ENCODE results near the gene MIA2. TPM values are rescaled to one million over a fixed set of nuclear protein-coding genes. Genes with fewer than 3 reads are reported as not detected.

The MIA2 gene
- total and polyA plus RNA-seq, 3 experiments from 2014 or later: 19.5 to 27.8 (median 21.0) TPM

DNA sequence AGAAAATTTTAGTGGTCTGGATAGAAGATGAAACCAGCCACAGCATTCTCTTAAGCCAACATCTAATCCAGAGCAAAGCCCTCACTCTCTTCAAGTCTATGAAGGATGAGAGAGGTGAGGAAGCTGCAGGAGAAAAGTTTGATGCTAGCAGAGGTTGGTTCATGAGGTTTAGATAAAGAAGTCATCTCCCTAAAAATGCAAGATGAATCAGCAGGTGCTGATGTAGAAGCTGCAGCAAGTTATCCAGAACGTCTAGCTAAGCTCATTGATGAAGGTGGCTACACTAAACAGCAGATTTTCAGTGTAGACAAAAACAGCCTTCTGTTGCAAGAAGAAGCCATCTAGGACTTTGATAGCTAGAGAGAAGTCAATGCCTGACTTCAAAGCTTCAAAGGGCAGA is 150.0 kb downstream of the MIA2 start:
- H3K36me3 ChIP-seq (ENCODE audit: insufficient read depth, low read length): no peaks in the 10 kb centered on the region
- ChIA-PET CTCF (no interaction called here), POLR2A (interaction anchor here (0.8 kb wide), 1 partner anchor 48 kb away, joined by 4 read pairs; the partner anchor contains the start of gene FBXO33)
- H3K4me3 Mint-ChIP-seq: no peak overlapping the region
- H3K36me3 Mint-ChIP-seq: peaks cover 7 to 11% (median 10%) of the 10 kb centered on the region in 3 donors
- H3K27me3 ChIP-seq (ENCODE audit: insufficient read depth, low read length, poor library complexity, severe bottlenecking): no peaks in the 10 kb centered on the region
- peak overlapping the region in 4 of 8 donors; percentile 17 to 81 (median 39) for H3K27ac Mint-ChIP-seq
- peaks cover 19 to 37% (median 37%) of the 10 kb centered on the region in 3 donors for H3K4me1 Mint-ChIP-seq
- no peak overlapping the region for H3K4me3 ChIP-seq (ENCODE audit: low read length)
- no peaks in the 10 kb centered on the region for H3K9me3 Mint-ChIP-seq
- no peaks in the 10 kb centered on the region for H3K9me3 ChIP-seq (ENCODE audit: low read length)
- no peak overlapping the region for H3K27ac ChIP-seq (ENCODE audit: low read depth, low read length)
- DNase-seq: no peak
- peaks cover 19% of the 10 kb centered on the region for H3K4me1 ChIP-seq (ENCODE audit: insufficient read depth, low read length)
- no peaks in the 10 kb centered on the region for H3K27me3 Mint-ChIP-seq

DNA sequence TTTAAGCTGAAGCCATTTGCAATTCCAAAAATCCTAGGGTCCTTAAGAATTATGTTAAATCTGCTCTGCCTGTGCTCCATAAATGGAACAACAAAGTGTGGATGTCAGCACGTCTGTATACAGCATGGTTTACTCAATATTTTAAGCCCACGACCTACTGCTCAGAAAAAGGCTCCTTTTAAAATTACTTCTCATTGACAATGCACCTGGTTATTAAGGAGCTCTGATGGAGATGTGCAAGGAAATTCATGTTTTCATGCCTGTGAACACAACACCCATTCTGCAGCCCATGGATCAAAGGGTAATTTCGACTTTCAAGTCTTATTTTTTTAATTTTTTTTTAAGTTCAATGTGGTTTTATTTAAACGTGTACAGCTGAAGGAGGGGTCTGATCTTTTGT is 150.5 kb downstream of the MIA2 start:
- Mint-ChIP-seq H3K27ac (no peak overlapping the region), H3K27me3 (no peaks in the 10 kb centered on the region), H3K4me3 (no peak overlapping the region), H3K9me3 (no peaks in the 10 kb centered on the region), H3K36me3 (peaks cover 10 to 12% (median 11%) of the 10 kb centered on the region in 3 donors), H3K4me1 (peaks cover 19 to 37% (median 37%) of the 10 kb centered on the region in 3 donors)
- Histone ChIP-seq H3K27me3 (ENCODE audit: insufficient read depth, low read length, poor library complexity, severe bottlenecking) (no peaks in the 10 kb centered on the region), H3K36me3 (ENCODE audit: insufficient read depth, low read length) (no peaks in the 10 kb centered on the region), H3K4me1 (ENCODE audit: insufficient read depth, low read length) (peaks cover 19% of the 10 kb centered on the region), H3K9me3 (ENCODE audit: low read length) (no peaks in the 10 kb centered on the region), H3K27ac (ENCODE audit: low read depth, low read length) (no peak overlapping the region), H3K4me3 (ENCODE audit: low read length) (no peak overlapping the region)
- no peak for DNase-seq
- POLR2A ChIA-PET: no interaction called here
- CTCF ChIA-PET: no interaction called here

DNA sequence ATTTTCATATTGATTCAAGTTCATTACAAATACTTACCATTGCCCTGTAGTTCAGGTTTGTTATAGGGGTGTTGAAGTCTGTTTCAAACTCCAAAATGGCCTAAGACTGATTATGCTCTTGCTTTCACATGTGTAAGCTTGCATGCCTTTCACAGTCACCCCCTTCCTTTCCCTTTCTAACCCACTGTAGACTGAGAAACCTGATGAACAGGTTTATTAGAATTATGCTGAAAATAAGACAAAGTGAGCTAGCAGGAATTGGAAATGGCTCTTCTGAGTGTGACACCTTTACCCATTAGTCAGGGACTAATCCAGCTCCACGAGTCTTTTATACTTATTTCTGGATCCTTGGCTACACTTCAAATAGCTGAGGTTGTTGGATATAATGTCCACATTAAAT is 159.6 kb downstream of the MIA2 start:
- CTCF ChIA-PET: no interaction called here
- H3K36me3 ChIP-seq (ENCODE audit: insufficient read depth, low read length): peaks cover 6% of the 10 kb centered on the region
- Mint-ChIP-seq H3K27me3 (no peaks in the 10 kb centered on the region), H3K4me3 (no peak overlapping the region), H3K4me1 (peaks cover 0 to 4% (median 2%) of the 10 kb centered on the region in 3 donors), H3K9me3 (no peaks in the 10 kb centered on the region), H3K36me3 (peaks cover 0 to 24% (median 14%) of the 10 kb centered on the region in 3 donors), H3K27ac (peak overlapping the region in 1 of 8 donors; percentile 10)
- H3K9me3 ChIP-seq (ENCODE audit: low read length): no peaks in the 10 kb centered on the region
- H3K4me3 ChIP-seq (ENCODE audit: low read length): no peak overlapping the region
- no peak overlapping the region for H3K27ac ChIP-seq (ENCODE audit: low read depth, low read length)
- no peaks in the 10 kb centered on the region for H3K4me1 ChIP-seq (ENCODE audit: insufficient read depth, low read length)
- no peak for DNase-seq
- POLR2A ChIA-PET: no interaction called here
- H3K27me3 ChIP-seq (ENCODE audit: insufficient read depth, low read length, poor library complexity, severe bottlenecking): no peaks in the 10 kb centered on the region

DNA sequence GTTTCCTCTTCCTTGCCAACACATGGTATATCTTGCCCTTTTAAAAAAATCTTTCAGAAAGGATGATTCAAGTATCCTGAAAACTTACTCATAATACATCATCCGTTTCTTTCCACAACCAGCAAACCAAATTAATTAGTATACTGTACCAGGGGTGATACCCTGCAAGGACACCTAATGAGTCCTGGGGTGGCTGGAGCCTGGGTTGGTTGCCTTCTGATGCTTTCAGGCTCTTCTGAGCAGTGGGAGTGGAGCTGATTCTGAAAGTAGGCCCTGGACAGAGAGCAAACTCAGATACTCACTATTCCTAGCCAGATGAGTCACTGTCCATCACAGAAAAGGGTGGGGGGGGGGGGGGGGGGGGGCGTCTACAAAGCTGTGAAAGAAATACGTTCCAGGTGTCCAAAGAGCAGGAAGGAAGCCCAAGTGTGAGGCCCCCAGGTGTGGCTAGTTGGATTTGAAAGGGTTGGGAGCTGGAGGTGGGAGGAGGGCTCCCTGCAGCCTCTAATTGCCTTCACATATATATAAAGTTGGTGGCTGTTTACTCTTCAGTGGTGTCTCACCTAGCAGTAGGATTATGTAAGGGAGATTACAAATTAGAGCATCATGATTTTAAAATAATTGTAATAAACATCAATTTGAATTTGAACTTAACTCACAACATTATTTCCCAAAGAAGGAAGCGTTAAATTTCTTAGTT is 162.0 kb downstream of the MIA2 start:
- no peak overlapping the region for H3K27ac ChIP-seq (ENCODE audit: low read depth, low read length)
- H3K27me3 Mint-ChIP-seq: no peaks in the 10 kb centered on the region
- CTCF ChIA-PET: no interaction called here
- H3K4me3 Mint-ChIP-seq: no peak overlapping the region
- peak overlapping the region in 3 of 8 donors; percentile 20 to 79 (median 57) for H3K27ac Mint-ChIP-seq
- H3K4me3 ChIP-seq (ENCODE audit: low read length): no peak overlapping the region
- H3K4me1 ChIP-seq (ENCODE audit: insufficient read depth, low read length): no peaks in the 10 kb centered on the region
- no peaks in the 10 kb centered on the region for H3K27me3 ChIP-seq (ENCODE audit: insufficient read depth, low read length, poor library complexity, severe bottlenecking)
- no peak for DNase-seq
- H3K9me3 ChIP-seq (ENCODE audit: low read length): no peaks in the 10 kb centered on the region
- H3K4me1 Mint-ChIP-seq: peaks cover under 1 to 4% (median 2%) of the 10 kb centered on the region in 3 donors
- H3K9me3 Mint-ChIP-seq: no peaks in the 10 kb centered on the region
- POLR2A ChIA-PET: no interaction called here
- H3K36me3 Mint-ChIP-seq: peaks cover 3 to 44% (median 12%) of the 10 kb centered on the region in 3 donors
- peaks cover 11% of the 10 kb centered on the region for H3K36me3 ChIP-seq (ENCODE audit: insufficient read depth, low read length)

DNA sequence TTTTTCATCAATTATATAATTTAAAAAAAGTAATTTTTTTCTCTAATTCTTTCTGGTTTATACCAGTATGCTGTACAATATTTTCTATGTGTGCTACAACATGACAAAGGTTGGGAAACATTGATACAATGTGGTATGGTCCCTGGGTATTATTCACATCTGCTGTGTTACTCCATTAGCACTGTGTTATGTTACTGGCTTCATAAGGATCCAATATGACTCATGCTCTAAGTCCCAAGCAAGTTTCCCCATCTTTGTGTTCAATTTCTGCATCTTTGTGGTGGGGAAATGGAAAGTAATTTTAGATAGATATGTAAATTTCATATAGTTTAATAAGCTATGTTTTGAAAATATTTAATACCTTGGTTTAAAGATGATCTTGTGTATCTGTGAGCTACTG is 162.7 kb downstream of the MIA2 start:
- Histone ChIP-seq H3K27ac (ENCODE audit: low read depth, low read length) (no peak overlapping the region), H3K4me1 (ENCODE audit: insufficient read depth, low read length) (no peaks in the 10 kb centered on the region), H3K4me3 (ENCODE audit: low read length) (no peak overlapping the region), H3K36me3 (ENCODE audit: insufficient read depth, low read length) (peaks cover 16% of the 10 kb centered on the region), H3K27me3 (ENCODE audit: insufficient read depth, low read length, poor library complexity, severe bottlenecking) (no peaks in the 10 kb centered on the region), H3K9me3 (ENCODE audit: low read length) (no peaks in the 10 kb centered on the region)
- peaks cover 2 to 6% (median 4%) of the 10 kb centered on the region in 3 donors for H3K4me1 Mint-ChIP-seq
- CTCF ChIA-PET: no interaction called here
- POLR2A ChIA-PET: no interaction called here
- no peak overlapping the region for H3K4me3 Mint-ChIP-seq
- peaks cover 3 to 52% (median 12%) of the 10 kb centered on the region in 3 donors for H3K36me3 Mint-ChIP-seq
- H3K27me3 Mint-ChIP-seq: no peaks in the 10 kb centered on the region
- DNase-seq: no peak
- H3K27ac Mint-ChIP-seq: peak overlapping the region in 1 of 8 donors; percentile 37
- H3K9me3 Mint-ChIP-seq: no peaks in the 10 kb centered on the region

GRCh38 chr14:39398382-39398781 is 164.7 kb downstream of the MIA2 start:
- DNase-seq: no peak
- H3K27me3 ChIP-seq (ENCODE audit: insufficient read depth, low read length, poor library complexity, severe bottlenecking): no peaks in the 10 kb centered on the region
- ChIA-PET CTCF (no interaction called here), POLR2A (interaction anchor here (0.7 kb wide), 1 partner anchor 108 kb away, joined by 7 read pairs; no protein-coding TSS in a partner anchor)
- peaks cover 3 to 57% (median 11%) of the 10 kb centered on the region in 3 donors for H3K36me3 Mint-ChIP-seq
- no peak overlapping the region for H3K4me3 Mint-ChIP-seq
- no peak overlapping the region for H3K27ac Mint-ChIP-seq
- peaks cover 16% of the 10 kb centered on the region for H3K36me3 ChIP-seq (ENCODE audit: insufficient read depth, low read length)
- H3K27me3 Mint-ChIP-seq: no peaks in the 10 kb centered on the region
- H3K9me3 ChIP-seq (ENCODE audit: low read length): no peaks in the 10 kb centered on the region
- no peak overlapping the region for H3K27ac ChIP-seq (ENCODE audit: low read depth, low read length)
- no peaks in the 10 kb centered on the region for H3K4me1 ChIP-seq (ENCODE audit: insufficient read depth, low read length)
- no peaks in the 10 kb centered on the region for H3K9me3 Mint-ChIP-seq
- H3K4me1 Mint-ChIP-seq: peaks cover 9 to 16% (median 10%) of the 10 kb centered on the region in 3 donors
- no peak overlapping the region for H3K4me3 ChIP-seq (ENCODE audit: low read length)

DNA sequence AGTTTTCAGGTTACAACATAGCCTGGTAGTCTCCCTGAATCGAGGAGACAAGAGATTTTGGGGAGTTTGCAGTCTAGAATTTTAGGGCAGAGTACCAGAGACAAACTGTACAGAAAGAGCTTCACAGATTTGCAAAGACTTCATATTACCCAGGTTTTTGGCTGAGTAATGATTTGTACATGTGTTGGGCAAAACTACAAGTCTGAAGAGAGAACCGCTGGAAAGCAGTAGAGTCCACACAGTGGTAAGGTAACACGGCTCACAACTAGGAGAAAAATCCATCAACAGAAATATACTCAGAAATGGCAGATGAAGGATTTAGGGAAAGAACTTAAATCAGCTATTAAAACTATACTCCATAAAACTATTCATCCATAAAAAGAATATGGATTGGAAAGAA is 172.8 kb downstream of the MIA2 start:
- H3K27me3 ChIP-seq (ENCODE audit: insufficient read depth, low read length, poor library complexity, severe bottlenecking): no peaks in the 10 kb centered on the region
- peaks cover 4 to 19% (median 6%) of the 10 kb centered on the region in 3 donors for H3K36me3 Mint-ChIP-seq
- no peaks in the 10 kb centered on the region for H3K4me1 ChIP-seq (ENCODE audit: insufficient read depth, low read length)
- no peaks in the 10 kb centered on the region for H3K9me3 ChIP-seq (ENCODE audit: low read length)
- peaks cover 51 to 70% (median 58%) of the 10 kb centered on the region in 3 donors for H3K4me1 Mint-ChIP-seq
- peak overlapping the region in 4 of 8 donors; percentile 1 to 90 (median 30) for H3K27ac Mint-ChIP-seq
- no peaks in the 10 kb centered on the region for H3K27me3 Mint-ChIP-seq
- no peaks in the 10 kb centered on the region for H3K36me3 ChIP-seq (ENCODE audit: insufficient read depth, low read length)
- CTCF ChIA-PET: no interaction called here
- H3K27ac ChIP-seq (ENCODE audit: low read depth, low read length): no peak overlapping the region
- H3K9me3 Mint-ChIP-seq: peaks cover 0 to 15% (median 0%) of the 10 kb centered on the region in 5 donors
- DNase-seq: no peak
- POLR2A ChIA-PET: no interaction called here
- no peak overlapping the region for H3K4me3 Mint-ChIP-seq
- no peak overlapping the region for H3K4me3 ChIP-seq (ENCODE audit: low read length)

- Mint-ChIP-seq H3K9me3 (peaks cover 12 to 24% (median 20%) of the 10 kb centered on the region in 5 donors), H3K36me3 (peaks cover 19 to 50% (median 49%) of the 10 kb centered on the region in 3 donors), H3K4me3 (no peak overlapping the region), H3K27me3 (no peaks in the 10 kb centered on the region), H3K4me1 (peaks cover 42 to 60% (median 50%) of the 10 kb centered on the region in 3 donors), H3K27ac (peak overlapping the region in 2 of 8 donors; percentile 32 to 36)
- no peak overlapping the region for H3K27ac ChIP-seq (ENCODE audit: low read depth, low read length)
- peaks cover 10% of the 10 kb centered on the region for H3K9me3 ChIP-seq (ENCODE audit: low read length)
- peaks cover 1% of the 10 kb centered on the region for H3K4me1 ChIP-seq (ENCODE audit: insufficient read depth, low read length)
- POLR2A ChIA-PET: no interaction called here
- DNase-seq: no peak
- H3K4me3 ChIP-seq (ENCODE audit: low read length): no peak overlapping the region
- no peaks in the 10 kb centered on the region for H3K27me3 ChIP-seq (ENCODE audit: insufficient read depth, low read length, poor library complexity, severe bottlenecking)
- CTCF ChIA-PET: interaction anchor here (1.0 kb wide), 1 partner anchor 16 kb away, joined by 4 read pairs; the partner anchor contains the start of gene FBXO33
- no peaks in the 10 kb centered on the region for H3K36me3 ChIP-seq (ENCODE audit: insufficient read depth, low read length)
These were observed 182.4 kb downstream of the MIA2 start for GRCh38 chr14:39416072-39416471.

Data from CD8-positive, alpha-beta memory T cell (primary cell).